ENCODE results near the gene LRMDA. TPM values are rescaled to one million over a fixed set of nuclear protein-coding genes. Genes with fewer than 3 reads are reported as not detected.

The LRMDA gene
- total and polyA plus RNA-seq, 4 donors, result 12.1 to 40.8 (median 21.6) TPM

DNA sequence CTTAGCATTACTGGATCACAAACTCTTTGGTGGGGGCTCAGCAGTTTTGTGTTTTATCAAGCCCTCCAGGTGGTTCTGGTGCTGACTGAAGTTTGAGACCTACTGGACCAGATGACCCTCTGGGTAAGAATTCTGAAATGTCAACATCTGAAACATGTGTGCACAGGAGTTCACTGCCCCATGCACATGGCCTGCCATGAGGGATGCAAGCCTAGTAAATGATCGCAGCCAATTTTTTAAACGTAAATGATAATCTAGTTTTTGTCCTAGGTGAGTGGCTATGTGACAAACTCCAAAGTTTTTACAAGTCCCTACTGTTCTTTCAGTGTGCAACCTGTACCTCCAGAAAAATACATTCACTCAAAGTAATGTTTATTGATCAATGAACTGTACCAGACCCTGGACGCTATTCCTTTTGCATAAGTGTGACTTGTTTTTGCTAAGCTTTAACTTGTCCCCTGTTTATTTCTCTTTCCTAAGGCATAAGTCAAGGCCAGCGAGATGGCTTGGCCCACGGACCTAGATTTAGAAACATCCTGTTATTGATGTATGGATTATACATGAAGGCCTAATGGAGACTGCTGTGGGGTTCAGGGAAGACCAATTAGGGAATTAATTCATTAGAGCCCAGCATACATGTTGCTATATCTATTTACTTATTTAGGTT lies 531.1 kb downstream of the LRMDA start:
- H3K36me3 ChIP-seq (ENCODE audit: control insufficient read depth in 4 of 4, insufficient read depth in 4 of 4, low read length in 4 of 4), result no peaks in the 10 kb centered on the region
- 95 to 96% methylated on average over 5 of the region's 5 CpGs for WGBS, 2 donors
- no peak overlapping the region for H3K4me3 ChIP-seq
- DNase-seq, result no peak
- TF ChIP-seq CTCF (IDR thresholded peaks at IDR 0.05; ENCODE audit: control extremely low read depth, extremely low read depth), result no peak
- H3K27me3 ChIP-seq (ENCODE audit: control insufficient read depth in 3 of 3, insufficient read depth in 3 of 3, low read length in 2 of 3), result no peaks in the 10 kb centered on the region
- no peak for ATAC-seq (ENCODE audit: insufficient read depth, low FRiP score)
- H3K9ac ChIP-seq (ENCODE audit: insufficient read depth in 1 of 2, low read length in 2 of 2), result no peak overlapping the region
- no peak overlapping the region for H3K27ac ChIP-seq (ENCODE audit: low read depth in 1 of 2, low read length in 1 of 2)
- no peaks in the 10 kb centered on the region for H3K9me3 ChIP-seq (ENCODE audit: control insufficient read depth in 4 of 4, insufficient read depth in 3 of 4, low read length in 3 of 4)
- H3K4me1 ChIP-seq (ENCODE audit: control insufficient read depth in 5 of 5, insufficient read depth in 5 of 5, low read length in 5 of 5), result peaks cover 0 to 15% (median 0%) of the 10 kb centered on the region in 5 donors

DNA sequence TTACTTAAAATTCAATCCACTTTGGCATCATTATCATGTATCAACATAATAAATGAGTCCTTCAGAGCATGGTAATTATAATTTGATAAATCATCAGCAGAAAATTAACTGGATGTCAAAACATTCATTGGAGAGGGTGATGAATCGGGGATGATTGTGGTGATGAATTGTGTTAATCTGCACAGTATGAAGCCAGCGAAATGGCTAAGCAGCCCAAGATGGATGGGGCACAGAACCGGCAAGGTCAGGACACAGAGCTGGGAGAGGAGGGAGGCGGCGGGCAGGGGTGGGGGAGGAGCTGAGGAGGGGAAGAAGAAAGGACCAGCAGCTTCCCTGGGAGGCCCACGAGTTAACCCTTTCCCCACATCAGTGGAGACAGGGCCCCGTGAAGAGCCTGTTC lies 536.1 kb downstream of the LRMDA start:
- no peaks in the 10 kb centered on the region for H3K9me3 ChIP-seq (ENCODE audit: control insufficient read depth in 4 of 4, insufficient read depth in 3 of 4, low read length in 3 of 4)
- peaks cover 0 to 41% (median 0%) of the 10 kb centered on the region in 5 donors for H3K4me1 ChIP-seq (ENCODE audit: control insufficient read depth in 5 of 5, insufficient read depth in 5 of 5, low read length in 5 of 5)
- H3K27ac ChIP-seq (ENCODE audit: low read depth in 1 of 2, low read length in 1 of 2), result no peak overlapping the region
- no peaks in the 10 kb centered on the region for H3K36me3 ChIP-seq (ENCODE audit: control insufficient read depth in 4 of 4, insufficient read depth in 4 of 4, low read length in 4 of 4)
- WGBS, 2 donors, result 80 to 84% methylated on average over 7 of the region's 7 CpGs
- H3K9ac ChIP-seq (ENCODE audit: insufficient read depth in 1 of 2, low read length in 2 of 2), result no peak overlapping the region
- no peak for TF ChIP-seq CTCF (IDR thresholded peaks at IDR 0.05; ENCODE audit: control extremely low read depth, extremely low read depth)
- ATAC-seq (ENCODE audit: insufficient read depth, low FRiP score), result no peak
- no peaks in the 10 kb centered on the region for H3K27me3 ChIP-seq (ENCODE audit: control insufficient read depth in 3 of 3, insufficient read depth in 3 of 3, low read length in 2 of 3)
- no peak for DNase-seq
- H3K4me3 ChIP-seq, result no peak overlapping the region

- no peaks in the 10 kb centered on the region for H3K36me3 ChIP-seq (ENCODE audit: control insufficient read depth in 4 of 4, insufficient read depth in 4 of 4, low read length in 4 of 4)
- ATAC-seq (ENCODE audit: insufficient read depth, low FRiP score), result no peak
- WGBS, 2 donors, result 82 to 93% methylated on average over 2 of the region's 2 CpGs
- no peak for DNase-seq
- no peaks in the 10 kb centered on the region for H3K27me3 ChIP-seq (ENCODE audit: control insufficient read depth in 3 of 3, insufficient read depth in 3 of 3, low read length in 2 of 3)
- H3K9ac ChIP-seq (ENCODE audit: insufficient read depth in 1 of 2, low read length in 2 of 2), result no peak overlapping the region
- peaks cover 0 to 45% (median 4%) of the 10 kb centered on the region in 5 donors for H3K4me1 ChIP-seq (ENCODE audit: control insufficient read depth in 5 of 5, insufficient read depth in 5 of 5, low read length in 5 of 5)
- H3K9me3 ChIP-seq (ENCODE audit: control insufficient read depth in 4 of 4, insufficient read depth in 3 of 4, low read length in 3 of 4), result no peaks in the 10 kb centered on the region
- no peak overlapping the region for H3K4me3 ChIP-seq
- TF ChIP-seq CTCF (IDR thresholded peaks at IDR 0.05; ENCODE audit: control extremely low read depth, extremely low read depth), result no peak
- no peak overlapping the region for H3K27ac ChIP-seq (ENCODE audit: low read depth in 1 of 2, low read length in 1 of 2)
These were observed 537.6 kb downstream of the LRMDA start for GRCh38 chr10:75969031-75969430.

Measured in lung (tissue), 12 donors.